Measurements from ENCODE around the gene HIRIP3.
A peak's percentile ranks its signal among the peaks of the same experiment; 100 is the strongest.

Gene HIRIP3

DNA sequence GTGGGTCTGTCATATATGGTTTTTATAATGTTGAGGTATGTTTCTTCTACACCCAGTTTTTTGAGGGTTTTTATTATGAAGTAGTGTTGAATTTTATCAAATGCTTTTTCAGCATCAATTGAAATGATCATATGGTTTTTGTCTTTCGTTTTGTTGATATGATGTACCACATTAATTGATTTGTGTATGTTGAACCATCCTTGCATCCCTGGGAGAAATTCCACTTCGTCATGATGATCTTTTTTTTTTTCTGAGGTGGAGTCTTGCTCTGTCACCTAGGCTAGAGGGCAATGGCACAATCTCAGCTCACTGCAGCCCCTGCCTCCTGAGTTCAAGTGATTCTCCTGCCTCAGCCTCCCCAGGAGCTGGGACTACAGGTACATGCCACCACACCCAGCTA, 47.5 kb downstream of the HIRIP3 start:
- ATAC-seq = no peak
- TF ChIP-seq ZFP30 (CRISPR knock-in tag; IDR thresholded peaks at IDR 0.05) (no peak), ZNF565 (CRISPR knock-in tag; conservative IDR thresholded peaks at IDR 0.05; ENCODE audit: low read depth) (no peak), ZNF8 (CRISPR knock-in tag; IDR thresholded peaks at IDR 0.05) (no peak), ZC3H10 (CRISPR knock-in tag; IDR thresholded peaks at IDR 0.05) (no peak), SNAI2 (CRISPR knock-in tag; IDR thresholded peaks at IDR 0.05) (no peak), ZNF70 (CRISPR knock-in tag; IDR thresholded peaks at IDR 0.05) (no peak), TOX (CRISPR knock-in tag; IDR thresholded peaks at IDR 0.05; ENCODE audit: borderline replicate concordance) (no peak), GLIS3 (CRISPR knock-in tag; IDR thresholded peaks at IDR 0.05) (no peak)
- TF ChIP-seq, protein P1, sequence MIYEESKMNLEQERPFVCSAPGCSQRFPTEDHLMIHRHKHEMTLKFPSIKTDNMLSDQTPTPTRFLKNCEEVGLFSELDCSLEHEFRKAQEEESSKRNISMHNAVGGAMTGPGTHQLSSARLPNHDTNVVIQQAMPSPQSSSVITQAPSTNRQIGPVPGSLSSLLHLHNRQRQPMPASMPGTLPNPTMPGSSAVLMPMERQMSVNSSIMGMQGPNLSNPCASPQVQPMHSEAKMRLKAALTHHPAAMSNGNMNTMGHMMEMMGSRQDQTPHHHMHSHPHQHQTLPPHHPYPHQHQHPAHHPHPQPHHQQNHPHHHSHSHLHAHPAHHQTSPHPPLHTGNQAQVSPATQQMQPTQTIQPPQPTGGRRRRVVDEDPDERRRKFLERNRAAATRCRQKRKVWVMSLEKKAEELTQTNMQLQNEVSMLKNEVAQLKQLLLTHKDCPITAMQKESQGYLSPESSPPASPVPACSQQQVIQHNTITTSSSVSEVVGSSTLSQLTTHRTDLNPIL (CRISPR knock-in tag; IDR thresholded peaks at IDR 0.05; ENCODE audit: low read depth) = no peak

DNA sequence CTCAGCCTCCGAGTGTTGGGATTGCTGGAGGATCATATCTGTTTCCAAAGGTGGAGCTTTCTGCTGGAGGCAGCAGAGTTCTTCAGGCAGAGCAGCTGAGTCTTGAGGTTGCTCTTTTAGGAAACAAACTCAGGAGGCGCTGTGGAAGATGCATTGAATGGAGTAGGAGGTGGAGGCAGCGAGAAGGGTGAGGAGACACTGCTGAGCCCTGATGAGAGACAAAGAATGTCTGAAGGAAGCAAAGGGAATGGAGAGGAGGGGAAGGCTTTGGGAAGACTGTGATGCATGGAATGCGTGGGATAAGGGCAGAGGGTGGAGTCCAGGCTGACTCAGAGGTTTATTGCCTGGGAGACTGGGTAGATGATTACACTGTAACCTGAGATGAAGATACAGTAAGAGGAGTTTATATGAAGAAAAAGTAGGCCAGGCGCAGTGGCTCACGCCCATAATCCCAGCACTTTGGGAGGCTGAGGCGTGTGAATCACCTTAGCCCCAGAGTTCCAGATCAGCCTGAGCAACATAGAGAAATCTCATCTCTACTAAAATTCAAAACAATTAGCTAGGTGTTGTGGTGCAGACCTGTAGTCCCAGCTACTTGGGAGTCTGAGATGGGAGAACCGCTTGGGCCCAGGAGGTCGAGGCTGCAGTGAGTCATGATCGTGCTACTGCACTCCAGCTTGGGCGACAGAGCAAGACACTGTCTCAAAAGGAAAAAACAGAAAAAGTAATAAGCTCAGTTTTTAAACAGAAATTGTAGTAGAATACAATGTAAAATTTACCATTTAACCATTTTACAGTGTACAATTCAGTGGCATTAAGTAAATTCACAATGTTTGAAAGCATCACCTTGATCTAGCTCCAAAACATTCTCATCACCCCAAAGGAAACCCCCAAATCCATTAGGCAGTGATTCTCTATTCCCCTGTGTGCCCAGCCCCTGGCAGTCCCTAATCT, 51.3 kb downstream of the HIRIP3 start:
- TF ChIP-seq ZNF8 (CRISPR knock-in tag; IDR thresholded peaks at IDR 0.05) (no peak), SNAI2 (CRISPR knock-in tag; IDR thresholded peaks at IDR 0.05) (no peak), ISL1 (CRISPR knock-in tag; IDR thresholded peaks at IDR 0.05) (no peak), PPARA (CRISPR knock-in tag; IDR thresholded peaks at IDR 0.05; ENCODE audit: borderline replicate concordance) (no peak), TCF4 (CRISPR knock-in tag; IDR thresholded peaks at IDR 0.05; ENCODE audit: borderline replicate concordance) (no peak), OSR1 (CRISPR knock-in tag; IDR thresholded peaks at IDR 0.05) (no peak), ESRRG (CRISPR knock-in tag; IDR thresholded peaks at IDR 0.05) (no peak), CSDC2 (CRISPR knock-in tag; IDR thresholded peaks at IDR 0.05) (no peak), ZNF565 (CRISPR knock-in tag; conservative IDR thresholded peaks at IDR 0.05; ENCODE audit: low read depth) (no peak), RARB (CRISPR knock-in tag; IDR thresholded peaks at IDR 0.05) (no peak)
- TF ChIP-seq, protein P2, sequence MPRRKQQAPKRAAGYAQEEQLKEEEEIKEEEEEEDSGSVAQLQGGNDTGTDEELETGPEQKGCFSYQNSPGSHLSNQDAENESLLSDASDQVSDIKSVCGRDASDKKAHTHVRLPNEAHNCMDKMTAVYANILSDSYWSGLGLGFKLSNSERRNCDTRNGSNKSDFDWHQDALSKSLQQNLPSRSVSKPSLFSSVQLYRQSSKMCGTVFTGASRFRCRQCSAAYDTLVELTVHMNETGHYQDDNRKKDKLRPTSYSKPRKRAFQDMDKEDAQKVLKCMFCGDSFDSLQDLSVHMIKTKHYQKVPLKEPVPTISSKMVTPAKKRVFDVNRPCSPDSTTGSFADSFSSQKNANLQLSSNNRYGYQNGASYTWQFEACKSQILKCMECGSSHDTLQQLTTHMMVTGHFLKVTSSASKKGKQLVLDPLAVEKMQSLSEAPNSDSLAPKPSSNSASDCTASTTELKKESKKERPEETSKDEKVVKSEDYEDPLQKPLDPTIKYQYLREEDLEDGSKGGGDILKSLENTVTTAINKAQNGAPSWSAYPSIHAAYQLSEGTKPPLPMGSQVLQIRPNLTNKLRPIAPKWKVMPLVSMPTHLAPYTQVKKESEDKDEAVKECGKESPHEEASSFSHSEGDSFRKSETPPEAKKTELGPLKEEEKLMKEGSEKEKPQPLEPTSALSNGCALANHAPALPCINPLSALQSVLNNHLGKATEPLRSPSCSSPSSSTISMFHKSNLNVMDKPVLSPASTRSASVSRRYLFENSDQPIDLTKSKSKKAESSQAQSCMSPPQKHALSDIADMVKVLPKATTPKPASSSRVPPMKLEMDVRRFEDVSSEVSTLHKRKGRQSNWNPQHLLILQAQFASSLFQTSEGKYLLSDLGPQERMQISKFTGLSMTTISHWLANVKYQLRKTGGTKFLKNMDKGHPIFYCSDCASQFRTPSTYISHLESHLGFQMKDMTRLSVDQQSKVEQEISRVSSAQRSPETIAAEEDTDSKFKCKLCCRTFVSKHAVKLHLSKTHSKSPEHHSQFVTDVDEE (CRISPR knock-in tag; IDR thresholded peaks at IDR 0.05) = no peak
- TF ChIP-seq, protein P3, sequence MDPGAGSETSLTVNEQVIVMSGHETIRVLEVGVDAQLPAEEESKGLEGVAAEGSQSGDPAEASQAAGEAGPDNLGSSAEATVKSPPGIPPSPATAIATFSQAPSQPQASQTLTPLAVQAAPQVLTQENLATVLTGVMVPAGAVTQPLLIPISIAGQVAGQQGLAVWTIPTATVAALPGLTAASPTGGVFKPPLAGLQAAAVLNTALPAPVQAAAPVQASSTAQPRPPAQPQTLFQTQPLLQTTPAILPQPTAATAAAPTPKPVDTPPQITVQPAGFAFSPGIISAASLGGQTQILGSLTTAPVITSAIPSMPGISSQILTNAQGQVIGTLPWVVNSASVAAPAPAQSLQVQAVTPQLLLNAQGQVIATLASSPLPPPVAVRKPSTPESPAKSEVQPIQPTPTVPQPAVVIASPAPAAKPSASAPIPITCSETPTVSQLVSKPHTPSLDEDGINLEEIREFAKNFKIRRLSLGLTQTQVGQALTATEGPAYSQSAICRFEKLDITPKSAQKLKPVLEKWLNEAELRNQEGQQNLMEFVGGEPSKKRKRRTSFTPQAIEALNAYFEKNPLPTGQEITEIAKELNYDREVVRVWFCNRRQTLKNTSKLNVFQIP (CRISPR knock-in tag; IDR thresholded peaks at IDR 0.05; ENCODE audit: borderline replicate concordance, low read depth) = no peak
- TF ChIP-seq, protein P1 (CRISPR knock-in tag; IDR thresholded peaks at IDR 0.05; ENCODE audit: low read depth) = no peak
- TF ChIP-seq, protein P4, sequence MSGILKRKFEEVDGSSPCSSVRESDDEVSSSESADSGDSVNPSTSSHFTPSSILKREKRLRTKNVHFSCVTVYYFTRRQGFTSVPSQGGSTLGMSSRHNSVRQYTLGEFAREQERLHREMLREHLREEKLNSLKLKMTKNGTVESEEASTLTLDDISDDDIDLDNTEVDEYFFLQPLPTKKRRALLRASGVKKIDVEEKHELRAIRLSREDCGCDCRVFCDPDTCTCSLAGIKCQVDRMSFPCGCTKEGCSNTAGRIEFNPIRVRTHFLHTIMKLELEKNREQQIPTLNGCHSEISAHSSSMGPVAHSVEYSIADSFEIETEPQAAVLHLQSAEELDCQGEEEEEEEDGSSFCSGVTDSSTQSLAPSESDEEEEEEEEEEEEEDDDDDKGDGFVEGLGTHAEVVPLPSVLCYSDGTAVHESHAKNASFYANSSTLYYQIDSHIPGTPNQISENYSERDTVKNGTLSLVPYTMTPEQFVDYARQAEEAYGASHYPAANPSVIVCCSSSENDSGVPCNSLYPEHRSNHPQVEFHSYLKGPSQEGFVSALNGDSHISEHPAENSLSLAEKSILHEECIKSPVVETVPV (CRISPR knock-in tag; IDR thresholded peaks at IDR 0.05) = no peak
- TF ChIP-seq, protein P5, sequence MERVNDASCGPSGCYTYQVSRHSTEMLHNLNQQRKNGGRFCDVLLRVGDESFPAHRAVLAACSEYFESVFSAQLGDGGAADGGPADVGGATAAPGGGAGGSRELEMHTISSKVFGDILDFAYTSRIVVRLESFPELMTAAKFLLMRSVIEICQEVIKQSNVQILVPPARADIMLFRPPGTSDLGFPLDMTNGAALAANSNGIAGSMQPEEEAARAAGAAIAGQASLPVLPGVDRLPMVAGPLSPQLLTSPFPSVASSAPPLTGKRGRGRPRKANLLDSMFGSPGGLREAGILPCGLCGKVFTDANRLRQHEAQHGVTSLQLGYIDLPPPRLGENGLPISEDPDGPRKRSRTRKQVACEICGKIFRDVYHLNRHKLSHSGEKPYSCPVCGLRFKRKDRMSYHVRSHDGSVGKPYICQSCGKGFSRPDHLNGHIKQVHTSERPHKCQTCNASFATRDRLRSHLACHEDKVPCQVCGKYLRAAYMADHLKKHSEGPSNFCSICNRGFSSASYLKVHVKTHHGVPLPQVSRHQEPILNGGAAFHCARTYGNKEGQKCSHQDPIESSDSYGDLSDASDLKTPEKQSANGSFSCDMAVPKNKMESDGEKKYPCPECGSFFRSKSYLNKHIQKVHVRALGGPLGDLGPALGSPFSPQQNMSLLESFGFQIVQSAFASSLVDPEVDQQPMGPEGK (CRISPR knock-in tag; IDR thresholded peaks at IDR 0.05; ENCODE audit: borderline replicate concordance) = no peak
- peak; percentile 99 for ATAC-seq
